ENCODE results near the gene PRKCQ.

The PRKCQ gene

DNA sequence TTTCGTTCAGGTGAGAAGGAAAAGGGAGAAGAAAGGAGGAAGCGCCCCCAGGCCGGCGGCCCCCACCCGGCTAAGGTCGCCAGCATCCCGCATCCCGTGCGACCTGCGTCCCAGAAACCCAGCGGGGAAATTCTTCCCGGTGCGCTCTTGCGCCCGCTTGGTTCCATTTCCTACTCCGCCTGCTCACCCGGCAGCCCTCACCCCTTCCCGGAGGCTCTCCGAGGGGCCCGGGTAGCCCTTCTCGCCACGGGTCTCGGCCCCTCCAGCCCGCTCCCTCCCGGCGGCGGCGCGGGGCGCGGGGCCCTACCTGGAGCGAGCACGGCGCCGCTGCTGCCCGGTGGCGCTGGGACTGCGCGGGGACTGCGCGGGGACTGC lies at the start of gene PRKCQ:
Gene PRKCQ (minus strand): TSS at position 373 of the 375 bp plus-strand sequence. CDS start 65,141 bp downstream, outside the sequence.
- DNase-seq, result no peak

DNA sequence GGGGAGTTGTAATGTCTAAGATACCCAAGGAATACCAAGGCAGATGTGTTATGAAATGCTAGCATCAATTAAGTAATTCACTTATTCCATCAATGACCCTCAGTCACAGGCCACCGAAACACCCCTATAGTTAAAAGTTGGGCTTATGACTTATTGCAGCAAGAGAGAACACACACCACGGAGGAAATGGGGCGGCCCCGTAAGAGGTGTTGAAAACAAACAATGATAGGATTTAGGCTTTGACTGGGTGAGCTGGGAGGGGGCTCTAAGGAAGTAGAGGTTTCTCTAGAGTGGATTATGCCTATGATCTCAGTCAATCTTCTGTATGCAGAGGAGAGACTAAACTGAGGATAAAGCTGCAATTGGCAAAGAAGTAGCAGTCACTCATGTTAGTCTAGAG lies 45.4 kb upstream of the PRKCQ start:
- no peak for DNase-seq

GRCh38 chr10:6624392-6624791 lies 44.3 kb upstream of the PRKCQ start:
- no peak for DNase-seq

- DNase-seq, result no peak
Observed at GRCh38 chr10:6622921-6623320, 42.8 kb upstream of the PRKCQ start.

DNA sequence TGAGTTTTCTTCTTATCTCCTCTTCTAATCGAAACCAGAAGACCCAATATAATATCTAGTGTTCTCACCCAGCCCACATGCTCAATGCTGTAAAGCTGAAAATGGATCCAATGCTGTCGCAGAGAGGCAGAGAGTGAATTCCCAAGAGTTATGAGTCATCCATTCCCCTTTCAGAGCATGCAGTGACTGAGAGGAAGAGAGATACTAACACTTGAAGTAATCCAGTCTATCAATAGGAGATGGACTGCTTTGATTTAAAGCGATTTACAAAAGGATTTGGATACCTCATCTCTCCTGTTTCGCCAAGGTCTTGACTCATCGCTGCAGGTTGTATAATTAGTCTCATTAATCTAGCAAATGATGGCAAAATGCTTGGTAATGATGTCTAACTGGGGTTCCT lies 41.5 kb upstream of the PRKCQ start:
- no peak for DNase-seq

DNA sequence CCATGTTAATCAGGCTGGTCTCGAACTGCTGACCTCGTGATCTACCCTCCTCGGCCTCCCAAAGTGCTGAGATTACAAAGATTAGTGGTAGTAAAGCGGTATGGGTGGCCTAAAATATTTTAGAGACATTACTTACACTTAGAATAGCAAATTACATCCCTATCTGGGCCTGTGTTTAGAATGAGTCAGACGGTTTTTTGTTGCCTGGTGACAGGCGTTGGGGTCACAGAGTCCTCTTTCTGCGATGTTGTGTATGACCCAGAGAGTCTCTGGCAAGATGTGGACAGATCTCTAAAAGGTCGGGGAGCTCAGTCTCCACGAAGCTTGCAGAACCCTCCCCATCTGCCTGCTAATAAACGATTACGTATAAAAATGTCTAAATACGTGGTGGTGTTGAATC lies 39.6 kb upstream of the PRKCQ start:
- no peak for DNase-seq

- no peak for DNase-seq
Observed at GRCh38 chr10:6618340-6618739, 38.3 kb upstream of the PRKCQ start.

DNA sequence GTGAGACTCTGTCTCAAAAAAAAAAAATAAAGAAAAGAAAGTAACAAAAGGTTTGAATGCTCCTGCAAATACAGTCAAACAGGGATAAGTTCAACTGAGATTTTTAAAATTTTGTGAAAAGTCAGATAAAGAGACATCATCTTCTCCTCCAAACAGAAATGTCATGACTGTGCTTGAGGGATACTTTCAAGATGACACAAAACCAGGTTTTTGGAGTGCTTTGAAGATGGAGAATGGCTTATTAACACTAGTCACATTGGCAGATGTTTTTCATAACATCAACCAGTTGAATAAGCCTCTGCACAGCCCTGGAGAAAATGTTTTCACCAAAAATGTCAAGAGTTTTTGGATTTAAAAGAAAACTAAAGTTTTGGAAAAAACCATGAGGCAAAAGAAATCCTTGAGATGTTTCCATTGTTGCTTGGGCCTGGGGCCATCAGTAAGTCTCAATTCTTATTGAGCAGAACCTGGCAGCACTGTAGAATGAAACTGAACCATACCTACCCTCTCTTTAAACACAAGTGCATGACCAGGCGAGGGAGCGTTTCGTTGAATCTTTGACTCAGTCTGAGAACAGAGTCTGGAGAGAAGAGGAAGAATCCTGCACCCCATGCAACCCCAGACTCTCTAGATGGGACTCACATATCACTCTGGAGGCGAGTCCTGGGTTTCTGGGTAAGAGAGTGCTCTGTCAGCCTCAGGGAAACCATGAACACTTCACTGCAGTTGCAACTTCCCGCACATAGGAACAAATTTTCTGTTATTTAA lies 37.4 kb upstream of the PRKCQ start:
- no peak for DNase-seq

DNA sequence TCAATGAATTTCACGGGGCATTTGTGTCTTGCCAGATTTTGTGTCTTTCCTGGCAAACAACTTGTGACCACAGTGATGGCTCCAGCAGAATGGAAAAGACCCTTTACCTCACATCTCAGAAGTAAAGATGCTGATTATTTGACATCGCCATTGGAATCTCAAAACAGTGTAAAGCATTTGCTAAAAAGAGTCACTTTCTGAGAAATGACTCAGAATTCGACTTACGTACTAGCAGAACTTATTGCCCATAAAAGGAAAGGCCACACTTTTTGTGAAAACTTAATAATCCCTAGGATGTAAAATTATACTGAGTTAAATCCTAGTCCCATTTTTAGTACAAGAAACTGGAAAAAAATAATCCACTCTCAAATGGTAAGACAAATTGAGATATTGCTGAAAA lies 35.9 kb upstream of the PRKCQ start:
- no peak for DNase-seq

- DNase-seq, result no peak
Observed at GRCh38 chr10:6612371-6612770, 32.3 kb upstream of the PRKCQ start.

- DNase-seq, result no peak
Observed at GRCh38 chr10:6610647-6611046, 30.6 kb upstream of the PRKCQ start.

DNA sequence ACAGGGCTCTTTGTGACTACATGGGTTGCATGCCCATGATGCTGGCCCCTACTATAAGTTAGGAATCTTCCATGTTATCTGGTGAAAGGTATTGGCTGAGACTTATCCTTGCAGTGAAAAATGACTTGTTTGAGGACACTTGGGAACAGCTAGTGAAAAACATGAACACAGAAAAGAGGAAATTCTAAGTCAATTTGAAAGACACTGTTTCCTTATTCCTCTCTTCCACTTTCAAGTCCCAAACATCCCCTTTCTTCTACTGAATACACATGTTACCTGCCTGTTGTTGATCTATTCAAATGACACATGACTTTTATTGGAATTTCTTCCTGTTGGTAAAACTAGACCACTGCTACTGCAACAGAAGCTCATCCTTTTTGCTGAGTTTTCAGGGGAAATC lies 29.5 kb upstream of the PRKCQ start:
- no peak for DNase-seq

- DNase-seq, result no peak
Observed at GRCh38 chr10:6607778-6608177, 27.7 kb upstream of the PRKCQ start.

- peak; percentile 62 for DNase-seq
Observed at GRCh38 chr10:6607182-6607581, 27.1 kb upstream of the PRKCQ start.

DNA sequence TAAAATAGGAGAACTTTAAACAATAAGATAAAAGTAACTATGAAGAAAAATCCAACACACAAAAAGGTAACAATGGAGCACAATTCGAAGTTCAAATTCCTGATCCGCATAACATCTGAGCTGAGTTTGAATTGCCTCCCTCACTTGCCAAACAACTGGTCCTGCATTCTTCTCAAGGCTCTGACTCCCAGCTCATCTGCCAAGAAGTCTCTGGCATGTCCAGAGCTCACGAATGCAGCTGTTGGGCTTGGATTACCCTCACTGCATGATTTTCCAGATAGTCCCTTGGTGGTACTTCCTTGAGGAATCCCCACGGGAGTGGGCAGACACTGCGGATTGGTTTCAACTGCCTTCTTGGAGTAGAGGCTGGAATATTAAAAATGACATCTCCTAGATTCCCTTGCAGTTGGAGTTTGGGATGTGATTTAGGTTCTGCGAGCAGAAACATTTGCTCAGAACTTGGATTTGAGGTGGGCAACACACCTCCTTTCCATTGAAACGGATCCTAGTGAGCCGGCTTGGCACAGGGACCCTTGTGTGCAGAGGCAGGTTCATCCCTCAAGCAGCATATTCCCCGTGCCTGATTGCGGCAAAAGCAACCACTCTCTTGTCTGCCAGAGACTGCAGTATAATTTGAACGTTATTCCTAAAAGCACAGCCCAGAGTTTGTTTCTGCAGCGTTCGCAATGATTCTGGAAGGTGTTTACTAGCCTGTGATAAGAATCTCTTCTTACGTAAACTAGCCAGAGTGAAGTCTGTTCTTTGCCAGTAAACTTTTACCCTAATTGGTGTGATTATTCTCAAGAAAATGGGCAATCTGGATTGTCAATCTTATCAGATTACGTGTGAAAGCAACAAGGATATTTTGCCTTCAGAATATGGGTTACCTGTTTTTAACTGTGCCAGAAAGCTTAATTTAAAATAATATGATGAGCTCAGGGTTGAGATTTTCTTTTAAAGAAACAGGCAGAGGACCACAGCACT lies 23.4 kb upstream of the PRKCQ start:
- no peak for DNase-seq

- no peak for DNase-seq
Observed at GRCh38 chr10:6602700-6603084, 22.6 kb upstream of the PRKCQ start.

- DNase-seq, result no peak
Observed at GRCh38 chr10:6602026-6602699, 22.1 kb upstream of the PRKCQ start.

DNA sequence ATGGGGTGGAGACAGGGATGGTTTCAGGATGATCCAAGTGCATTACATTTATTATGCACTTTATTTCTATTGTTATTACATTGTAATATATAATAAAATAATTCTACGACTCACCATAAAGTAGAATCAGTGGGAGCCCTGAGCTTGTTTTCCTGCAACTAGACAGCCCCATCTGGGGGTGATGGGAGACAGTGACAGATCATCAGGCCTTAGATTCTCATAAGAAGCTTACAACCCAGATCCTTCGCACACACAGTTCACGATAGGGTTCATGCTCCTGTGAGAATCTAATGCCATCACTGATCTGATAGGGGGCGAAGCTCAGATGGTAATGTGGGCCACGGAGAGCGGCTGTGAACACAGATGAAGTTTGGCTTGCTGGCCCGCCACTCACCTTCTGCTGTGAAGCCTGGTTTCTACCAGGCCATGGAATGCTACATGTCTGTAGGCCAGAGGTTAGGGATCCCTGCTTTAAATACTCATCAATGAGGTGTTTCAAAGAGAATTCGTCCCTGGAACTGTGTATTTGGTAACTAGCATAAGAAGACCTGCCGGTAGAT lies 21.2 kb upstream of the PRKCQ start:
- DNase-seq, result no peak

DNA sequence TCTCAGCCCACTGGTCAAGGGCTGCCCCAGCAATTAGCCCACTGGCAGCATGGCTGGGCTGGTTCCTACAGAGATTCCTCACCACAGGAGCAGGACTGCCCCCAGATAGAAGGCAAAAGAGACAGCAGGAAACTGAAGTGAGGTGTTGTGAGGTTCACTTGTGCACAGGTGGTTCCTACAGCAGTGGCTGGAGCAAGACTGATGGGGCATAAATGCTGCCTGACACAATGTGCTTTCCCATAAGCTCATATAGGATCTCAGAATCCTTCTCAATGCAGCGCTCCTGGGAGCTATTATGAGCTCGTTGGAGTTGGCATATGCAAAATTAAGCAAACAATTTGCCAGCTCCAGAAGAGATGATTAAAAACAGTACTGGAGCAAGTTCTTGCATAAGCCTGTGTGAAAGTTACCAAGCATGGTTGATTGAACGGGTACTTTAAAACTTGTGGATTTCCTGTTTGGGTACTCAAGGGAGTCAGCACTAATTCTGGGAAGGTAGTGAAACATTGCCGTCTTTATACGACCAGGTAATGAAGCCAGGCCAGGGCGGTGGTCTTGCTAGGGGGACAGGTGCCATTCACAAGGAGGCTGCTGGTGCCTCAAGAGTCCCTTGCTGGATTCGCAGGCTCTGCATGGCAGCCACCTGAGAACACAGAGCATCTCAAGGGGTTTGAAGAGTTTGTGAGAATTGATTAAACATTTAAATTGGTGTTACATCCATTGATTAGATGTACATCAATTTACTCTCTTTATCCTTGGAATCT lies 20.3 kb upstream of the PRKCQ start:
- DNase-seq, result no peak

DNA sequence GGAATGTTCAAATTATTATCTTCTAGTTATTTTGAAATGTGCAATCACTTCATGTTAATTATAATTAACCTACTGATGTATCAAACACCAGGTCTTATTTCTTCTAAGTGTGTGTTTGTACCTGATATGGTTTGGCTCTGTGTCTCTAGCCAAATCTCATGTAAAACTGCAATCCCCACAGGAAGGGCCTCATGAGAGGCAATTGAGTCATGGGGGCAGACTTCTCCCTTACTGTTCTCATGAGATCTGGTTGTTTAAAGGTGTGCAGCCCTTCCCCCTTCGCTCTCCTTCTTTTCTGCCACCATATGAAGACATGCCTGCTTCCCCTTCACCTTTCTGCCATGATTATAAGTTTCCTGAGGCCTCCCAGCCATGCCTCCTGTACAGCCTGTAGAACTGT lies 18.6 kb upstream of the PRKCQ start:
- no peak for DNase-seq

DNA sequence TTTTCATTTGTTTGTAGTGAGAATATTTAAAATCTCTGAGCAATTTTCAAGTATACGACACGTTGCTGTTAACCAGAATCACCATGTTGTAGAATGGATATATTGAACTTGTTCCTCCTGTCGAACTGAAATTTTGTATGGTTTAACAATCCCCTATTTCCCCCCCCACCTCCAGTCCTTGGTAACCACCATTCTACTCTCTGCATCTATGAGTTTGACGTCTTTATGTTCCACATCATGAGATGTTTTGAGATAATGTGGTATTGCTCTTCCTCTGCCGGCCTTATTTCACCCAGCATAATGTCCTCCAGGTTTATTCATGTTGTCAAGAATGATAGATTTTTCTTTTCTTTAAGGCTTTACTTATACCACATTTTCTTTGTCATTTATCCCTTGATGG lies 17.4 kb upstream of the PRKCQ start:
- DNase-seq, result no peak

DNA sequence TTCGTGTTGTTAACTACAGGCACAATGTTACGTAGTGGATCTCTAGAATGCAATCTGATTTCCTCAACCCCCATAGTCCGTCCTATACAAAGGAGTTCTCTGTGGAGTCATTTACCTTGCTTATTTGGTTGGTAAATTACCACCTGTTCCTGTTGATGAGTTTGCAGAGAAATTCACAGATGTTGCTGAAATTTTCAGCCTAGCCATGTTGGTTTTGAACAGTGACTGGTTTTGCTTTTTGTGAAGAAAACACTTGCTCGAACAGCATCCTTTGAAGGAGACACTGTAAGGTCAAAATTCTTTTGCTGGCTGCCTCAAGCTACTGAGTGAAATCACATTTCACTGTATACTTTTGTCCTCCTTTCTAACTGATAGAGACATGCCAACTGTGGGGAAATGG lies 15.4 kb upstream of the PRKCQ start:
- DNase-seq, result no peak
